ENCODE results near the gene RASSF4.

RASSF4 gene

GRCh38 chr10:44974628-44975430, 15.2 kb downstream of the RASSF4 start:
- DNase-seq = peak in 44 of 51 donors; percentile 23 to 86 (median 58)

DNA sequence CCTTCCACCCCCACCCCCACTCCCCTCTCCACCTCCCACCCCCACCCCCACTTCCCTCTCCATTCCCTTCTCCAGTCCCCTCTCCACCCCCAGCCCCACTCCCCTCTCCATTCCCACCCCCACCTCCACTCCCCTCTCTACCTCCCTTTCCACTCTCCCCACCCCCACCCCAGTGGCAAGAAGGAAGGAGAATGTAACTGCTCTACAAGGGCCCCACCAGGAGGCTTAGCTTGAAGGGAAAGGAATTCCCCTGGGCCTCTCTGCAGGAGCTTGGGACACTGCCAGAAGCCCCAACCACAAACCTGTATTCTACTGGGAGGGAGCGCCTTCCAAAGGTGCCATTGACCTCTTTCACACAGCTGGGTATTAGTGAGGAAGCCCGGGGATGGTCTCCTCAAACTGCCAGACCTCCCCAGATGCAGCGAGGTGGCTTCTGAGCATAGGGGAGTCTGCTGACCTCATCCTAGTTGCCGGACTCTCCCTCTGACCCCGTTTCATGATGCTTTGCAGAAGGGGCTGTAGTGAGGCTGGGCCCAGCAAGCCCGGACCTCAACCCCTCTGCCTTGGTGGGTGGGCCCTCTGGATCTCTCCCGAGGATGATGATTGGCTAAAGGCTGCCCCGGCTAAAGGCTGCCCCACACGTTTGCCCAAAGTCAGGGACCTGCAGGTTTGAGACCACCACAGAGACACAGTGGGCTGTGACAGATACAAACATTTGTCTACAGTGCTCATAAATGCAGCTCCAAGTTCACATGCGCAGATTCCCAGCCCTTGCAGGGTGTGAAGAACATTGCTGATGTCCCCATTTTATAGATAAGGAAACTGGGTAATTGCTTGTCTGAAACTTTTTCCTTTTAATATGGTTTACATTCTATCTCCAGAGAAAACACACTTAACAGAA, 16.1 kb downstream of the RASSF4 start:
- peak in 1 of 51 donors; percentile 59 for DNase-seq

DNA sequence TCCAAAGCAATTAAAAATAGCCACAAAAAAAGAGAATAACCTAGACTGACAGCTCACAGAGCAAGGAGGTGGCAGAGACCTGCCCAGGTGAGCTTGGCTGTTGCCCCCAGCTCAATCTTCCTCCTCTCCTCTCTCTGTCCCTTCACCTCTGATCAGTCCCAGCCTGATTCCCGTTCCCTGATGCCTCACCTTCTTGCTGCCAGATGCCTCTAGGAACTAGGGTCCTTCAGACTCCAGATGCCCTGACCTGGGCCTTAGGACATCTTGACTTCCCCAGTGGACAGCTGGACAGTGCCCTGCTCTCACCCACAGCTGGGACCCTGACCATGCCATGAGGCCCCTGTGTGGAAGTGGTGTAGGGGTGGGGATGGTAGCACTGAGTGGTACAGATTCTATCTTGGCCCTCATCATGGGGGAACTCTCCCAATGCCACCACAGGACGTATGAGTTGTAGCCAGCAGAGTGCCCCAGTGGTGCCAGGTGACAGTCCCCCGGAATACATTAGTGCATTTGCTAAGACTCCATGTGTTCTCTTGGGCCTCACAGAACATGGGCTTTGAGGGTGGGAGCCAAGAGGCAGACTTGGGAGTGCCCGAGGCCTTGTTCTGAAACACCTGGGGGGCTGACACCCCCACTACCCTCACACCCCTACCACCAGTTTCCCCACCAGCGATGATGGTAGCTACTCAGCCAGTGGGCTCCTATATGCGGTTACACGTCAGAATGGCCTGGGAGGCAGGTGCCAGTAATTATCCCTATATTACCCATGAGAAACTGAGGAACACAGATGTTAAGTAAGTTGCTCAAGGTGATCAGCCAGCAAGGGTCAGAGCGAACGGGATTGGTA, 17.0 kb downstream of the RASSF4 start:
- no peak for DNase-seq

DNA sequence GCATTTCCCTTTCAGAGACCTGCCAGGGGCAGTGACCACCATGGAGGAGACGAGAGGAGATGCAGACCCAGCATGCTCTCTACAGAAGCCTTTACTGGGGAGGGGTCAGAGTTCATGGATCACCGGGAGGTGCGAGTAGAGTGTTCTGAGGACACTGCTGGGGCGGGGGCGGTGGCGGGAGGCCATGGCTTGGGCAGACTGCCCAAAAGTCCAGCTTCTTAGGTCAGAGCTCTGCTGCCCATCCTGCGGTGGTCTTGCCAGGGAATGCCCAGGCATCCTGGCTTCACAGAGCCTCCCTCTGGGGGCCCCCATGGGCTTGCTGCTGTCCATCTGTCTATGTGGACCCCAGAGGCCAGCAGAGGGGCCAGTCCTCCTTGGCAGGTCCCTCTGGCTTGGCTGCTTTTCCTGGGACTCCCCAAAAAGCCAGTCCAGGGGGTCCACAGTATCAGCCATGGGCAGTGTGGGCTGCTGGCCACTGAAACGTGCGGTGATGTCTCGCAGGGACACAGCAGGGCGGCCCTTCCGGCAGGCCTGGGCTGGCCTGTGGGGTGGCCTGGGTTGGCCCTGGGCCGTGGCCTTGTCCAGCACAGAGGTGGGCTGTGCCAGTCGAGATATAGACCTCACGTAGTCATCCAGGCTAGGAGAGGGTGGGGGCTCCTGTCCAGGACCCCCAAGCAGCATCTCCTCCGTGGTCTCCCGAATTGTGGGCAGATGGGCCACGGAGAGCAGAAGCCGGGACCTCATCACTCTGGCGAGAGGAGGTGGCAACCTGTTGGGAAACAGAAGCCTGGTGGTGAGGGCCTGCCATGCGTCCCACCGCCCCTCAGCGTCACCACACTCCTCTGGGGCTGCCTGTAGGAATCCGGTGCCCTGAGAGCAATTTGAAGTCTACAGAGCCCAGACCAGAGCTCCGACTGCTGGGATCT, 17.9 kb downstream of the RASSF4 start:
- DNase-seq = peak in 1 of 51 donors; percentile 48

GRCh38 chr10:44978213-44978569, 18.6 kb downstream of the RASSF4 start:
- DNase-seq = no peak

DNA sequence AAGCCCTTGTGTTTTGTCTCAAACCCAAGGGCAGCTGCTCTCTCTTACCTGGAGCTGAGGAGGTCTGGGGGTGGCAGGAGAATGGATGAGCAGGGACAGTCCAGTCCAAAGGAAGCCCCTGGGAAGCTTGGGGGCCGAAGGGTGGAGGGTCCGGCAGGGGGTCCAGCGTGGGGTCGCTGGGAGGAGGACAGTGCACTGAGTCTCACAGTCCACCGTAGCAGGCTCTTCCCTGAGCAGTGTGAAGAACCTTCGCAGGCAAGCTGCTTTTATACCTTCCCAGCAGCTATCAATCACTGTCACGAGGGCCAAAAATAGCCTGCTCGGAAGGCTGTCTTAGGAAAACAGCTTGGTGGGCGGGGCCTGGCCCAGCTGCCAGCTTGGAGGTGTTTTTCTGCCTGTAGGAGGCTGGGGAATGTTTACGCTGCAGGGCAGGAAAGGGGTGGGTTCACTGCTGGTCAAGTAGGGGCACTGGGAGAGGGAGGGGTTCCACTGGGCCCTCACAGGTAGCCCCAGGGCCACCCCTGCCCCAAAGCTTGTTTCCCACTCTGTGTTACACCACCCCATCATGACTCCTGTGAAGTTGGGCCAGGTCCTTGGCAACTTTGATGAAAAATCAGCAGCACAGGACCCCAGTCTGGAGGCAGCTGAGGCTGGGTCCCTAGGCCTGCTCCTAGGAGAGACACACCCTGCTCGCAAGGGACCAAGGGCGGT, 19.1 kb downstream of the RASSF4 start, which contains the start of gene DEPP1:
DEPP1 (minus strand) TSS at position 240 of the 711 bp plus-strand sequence. CDS start 779 bp downstream, outside the sequence.
- peak in 29 of 51 donors; percentile 25 to 87 (median 54) for DNase-seq

DNA sequence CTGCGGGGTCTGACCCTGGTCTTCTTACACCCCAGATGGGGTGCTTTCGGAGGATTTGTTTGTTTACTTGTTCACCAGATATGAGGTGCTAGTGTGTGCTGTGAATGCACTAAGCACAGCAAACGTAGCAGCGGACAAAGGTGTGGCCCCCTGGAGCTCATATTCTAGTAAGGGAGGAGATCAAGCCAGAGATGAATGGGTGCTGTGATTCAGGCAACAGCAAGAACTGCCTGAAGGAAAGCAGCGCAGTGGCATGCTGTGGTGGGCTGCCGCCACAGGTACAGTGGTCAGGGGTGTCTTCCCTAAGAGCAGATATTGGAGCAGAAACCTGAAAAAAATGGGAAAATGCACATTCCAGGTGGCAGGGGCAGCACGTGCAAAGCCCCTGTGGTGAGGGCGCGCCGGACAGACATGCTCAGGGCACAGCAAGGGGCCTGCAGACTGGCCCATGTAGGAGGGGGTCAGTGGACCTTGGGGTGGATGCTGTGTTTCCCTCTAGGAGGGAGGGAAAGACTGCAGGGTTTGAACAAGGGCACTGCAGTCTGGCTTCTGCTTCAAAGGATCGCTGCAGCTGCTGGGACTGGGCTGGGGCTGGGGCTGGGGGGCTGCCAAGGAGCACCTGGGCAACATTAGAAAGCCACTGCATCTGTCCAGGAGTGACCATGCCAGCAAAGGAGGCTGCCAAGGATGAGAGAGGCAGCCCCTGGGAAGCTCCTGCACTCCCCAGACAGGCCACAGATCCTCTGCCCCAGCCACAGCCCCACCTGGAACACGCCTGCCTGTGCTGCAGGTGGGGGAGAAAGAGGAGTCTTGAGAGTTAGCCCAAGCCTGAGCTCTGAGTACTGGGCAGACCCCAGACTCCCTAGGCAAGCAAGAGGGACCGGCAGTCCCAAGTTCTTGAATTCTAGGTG, 19.9 kb downstream of the RASSF4 start:
- DNase-seq = no peak

DNA sequence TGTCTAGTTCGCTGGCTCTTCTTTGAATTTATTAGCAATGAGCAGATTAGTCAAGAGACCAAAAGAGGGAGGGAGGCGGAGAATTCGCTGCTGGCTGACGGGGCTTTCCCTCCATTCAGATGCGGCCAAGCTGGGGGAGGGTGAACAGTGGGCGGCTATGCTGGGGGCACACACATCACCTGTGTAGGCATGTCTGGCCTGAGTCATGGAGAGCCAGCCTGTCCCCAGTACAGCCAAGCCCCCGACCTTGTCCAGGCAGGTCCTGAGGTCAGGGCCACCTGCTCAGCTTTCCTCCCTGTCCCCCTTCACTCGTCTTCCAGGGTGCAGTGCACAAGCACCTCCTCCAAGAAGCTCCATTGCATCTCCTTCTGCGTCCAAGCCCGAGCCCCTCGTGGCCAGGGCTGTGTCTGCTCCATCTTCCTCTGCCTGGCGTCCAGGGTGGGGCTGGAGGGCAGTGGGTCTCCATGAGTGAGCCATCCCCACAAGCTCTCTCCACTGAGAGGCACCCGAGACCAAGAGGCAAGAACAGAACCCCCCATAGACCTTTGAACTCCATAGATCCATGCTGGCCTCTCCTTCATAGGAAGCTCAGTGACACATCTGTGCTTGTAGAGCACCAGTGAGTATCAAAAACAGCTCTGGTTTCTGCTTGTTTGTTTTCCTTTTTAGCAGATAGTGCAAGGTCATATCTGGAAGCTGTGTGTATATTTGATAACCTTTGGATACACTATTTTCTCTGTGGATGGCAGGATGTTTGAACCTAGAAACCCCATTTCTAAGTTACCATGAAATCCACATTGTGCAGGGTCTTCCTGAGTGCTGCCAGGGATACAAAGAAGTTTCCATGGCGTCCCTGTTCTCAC, 20.9 kb downstream of the RASSF4 start:
- no peak for DNase-seq

DNA sequence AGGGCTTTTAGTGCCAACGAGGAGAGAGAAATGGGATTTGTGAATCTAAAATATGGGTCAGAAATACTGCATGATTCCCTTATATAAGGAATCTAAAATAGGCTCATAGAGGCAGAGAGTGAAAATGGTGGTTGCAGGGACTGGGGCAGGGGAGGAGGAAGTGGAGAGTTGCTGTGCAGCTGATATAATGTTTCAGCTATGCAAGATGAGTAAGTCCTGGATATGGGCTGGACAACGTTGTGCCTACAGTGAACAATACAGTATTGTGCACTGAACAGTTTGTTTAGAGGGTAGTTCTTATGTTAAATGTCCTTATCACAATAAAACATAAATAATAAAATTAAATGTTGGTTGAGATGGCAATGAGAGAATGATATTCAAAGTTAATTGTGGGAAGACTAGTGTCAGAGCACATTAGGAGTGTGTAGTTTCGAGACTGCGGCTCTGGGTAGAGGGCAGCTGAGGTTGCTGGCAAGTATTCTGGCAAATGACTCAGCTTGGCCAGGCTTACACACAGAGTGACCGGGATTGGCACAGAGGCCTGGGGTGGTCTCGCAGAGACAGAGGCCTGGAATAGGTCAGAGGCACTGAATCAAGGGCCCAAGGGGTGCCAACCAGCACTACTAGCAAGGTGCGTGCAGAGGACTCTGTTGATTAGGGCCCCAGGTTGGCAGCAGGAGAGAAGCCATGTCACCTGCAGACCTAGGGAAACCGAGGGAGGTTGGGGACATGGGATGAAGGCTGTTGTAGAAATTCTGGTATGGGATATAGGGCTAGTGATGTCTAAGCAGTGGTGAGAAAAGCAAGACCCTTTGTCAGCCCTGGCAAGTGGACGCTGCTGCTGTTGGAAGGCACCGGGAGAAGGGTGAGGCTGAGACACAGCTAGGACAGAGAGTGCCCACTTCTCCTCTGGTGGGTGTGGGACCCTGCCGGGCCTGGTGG, 21.8 kb downstream of the RASSF4 start:
- peak in 21 of 51 donors; percentile 28 to 68 (median 47) for DNase-seq

GRCh38 chr10:44982114-44982460, 22.5 kb downstream of the RASSF4 start:
- no peak for DNase-seq

DNA sequence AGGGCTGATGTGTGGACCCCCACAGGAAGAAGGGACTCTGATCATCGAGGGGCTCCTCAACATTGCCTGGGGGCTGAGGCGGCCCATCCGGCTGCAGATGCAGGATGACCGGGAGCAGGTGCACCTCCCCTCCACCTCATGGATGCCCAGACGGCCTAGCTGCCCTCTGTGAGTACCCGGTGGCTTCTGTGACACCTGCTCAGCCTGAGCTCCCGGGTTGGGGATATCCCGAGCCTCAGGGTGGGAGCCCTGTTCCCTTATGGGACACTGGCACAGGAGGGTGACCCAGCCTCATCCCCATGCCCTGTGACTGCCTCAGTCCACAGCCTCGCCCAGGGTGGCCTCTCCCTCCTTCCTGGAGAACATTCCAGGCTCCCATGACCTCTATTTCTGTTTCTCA, 22.9 kb downstream of the RASSF4 start:
- DNase-seq = no peak

DNA sequence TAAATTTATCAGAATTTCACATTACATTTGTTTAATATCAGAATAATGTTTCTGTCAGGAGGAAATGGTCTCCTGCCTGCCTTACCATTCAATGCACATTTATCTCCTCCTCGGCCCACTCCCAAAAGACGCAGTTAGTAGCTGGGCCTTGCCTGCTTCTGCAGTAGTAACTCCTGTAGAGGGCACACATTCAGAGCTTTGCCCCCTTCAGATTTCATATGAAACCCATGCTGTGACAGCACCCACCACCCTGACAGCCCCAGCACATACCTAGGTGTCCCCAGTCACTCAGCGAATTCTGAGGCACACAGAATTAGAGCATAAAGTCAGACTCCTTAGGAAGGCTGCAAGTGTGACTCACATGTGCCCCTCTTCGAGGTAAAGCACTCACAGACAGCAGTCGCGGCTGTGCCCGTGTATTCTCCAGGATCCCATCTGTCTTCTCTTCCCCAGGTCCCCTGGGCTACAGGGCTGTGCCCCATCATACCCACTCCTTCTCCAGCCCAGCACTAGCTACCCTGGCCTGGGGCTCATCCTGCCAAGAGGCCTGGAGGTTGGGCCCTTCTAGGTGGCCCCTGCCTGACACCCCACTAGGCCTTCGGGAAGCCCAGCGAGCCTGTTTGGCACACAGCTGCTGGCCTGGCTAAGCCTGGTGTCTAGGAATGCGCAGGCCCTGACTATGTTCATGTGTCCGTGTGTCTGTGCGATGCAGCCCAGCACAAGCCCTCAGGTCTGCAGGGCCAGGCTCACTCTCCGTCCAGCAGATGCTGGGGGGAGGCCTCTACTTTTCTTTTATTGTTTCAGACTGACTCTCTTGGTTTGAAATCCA, 23.7 kb downstream of the RASSF4 start:
- DNase-seq = no peak

- DNase-seq = no peak
Measured at GRCh38 chr10:44983895-44984278, 24.3 kb downstream of the RASSF4 start.

DNA sequence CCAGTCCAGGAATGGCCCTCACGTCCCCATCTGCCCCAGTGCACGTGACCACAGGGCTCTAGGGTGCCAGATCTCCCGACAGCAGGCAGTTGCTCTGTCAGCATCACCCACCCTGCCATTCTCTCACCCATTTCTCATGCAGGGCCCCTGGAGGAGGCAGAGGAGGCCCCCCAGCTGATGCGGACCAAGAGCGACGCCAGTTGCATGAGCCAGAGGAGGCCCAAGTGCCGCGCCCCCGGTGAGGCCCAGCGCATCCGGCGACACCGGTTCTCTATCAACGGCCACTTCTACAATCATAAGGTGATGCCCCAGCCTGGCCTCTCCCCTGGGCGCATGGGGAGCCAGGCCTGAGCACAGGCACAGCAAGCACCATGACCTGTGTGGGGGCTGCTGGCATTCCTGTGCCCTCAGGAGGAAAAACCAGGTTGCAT, 25.1 kb downstream of the RASSF4 start:
- no peak for DNase-seq

- DNase-seq = no peak
Measured at GRCh38 chr10:44985175-44985681, 25.6 kb downstream of the RASSF4 start.

All from hypothalamus (tissue), 51 donors.